ENCODE data around the gene COL6A5.
"Not testable (repeated sequence)": the region's sequence is repeated elsewhere in the genome, so short reads cannot be mapped to it uniquely, and the experiment has no call there.

The COL6A5 gene

GRCh38 chr3:130384476-130385025 lies 39.1 kb downstream of the COL6A5 start:
- no peak for DNase-seq (ENCODE audit: low spot score)

DNA sequence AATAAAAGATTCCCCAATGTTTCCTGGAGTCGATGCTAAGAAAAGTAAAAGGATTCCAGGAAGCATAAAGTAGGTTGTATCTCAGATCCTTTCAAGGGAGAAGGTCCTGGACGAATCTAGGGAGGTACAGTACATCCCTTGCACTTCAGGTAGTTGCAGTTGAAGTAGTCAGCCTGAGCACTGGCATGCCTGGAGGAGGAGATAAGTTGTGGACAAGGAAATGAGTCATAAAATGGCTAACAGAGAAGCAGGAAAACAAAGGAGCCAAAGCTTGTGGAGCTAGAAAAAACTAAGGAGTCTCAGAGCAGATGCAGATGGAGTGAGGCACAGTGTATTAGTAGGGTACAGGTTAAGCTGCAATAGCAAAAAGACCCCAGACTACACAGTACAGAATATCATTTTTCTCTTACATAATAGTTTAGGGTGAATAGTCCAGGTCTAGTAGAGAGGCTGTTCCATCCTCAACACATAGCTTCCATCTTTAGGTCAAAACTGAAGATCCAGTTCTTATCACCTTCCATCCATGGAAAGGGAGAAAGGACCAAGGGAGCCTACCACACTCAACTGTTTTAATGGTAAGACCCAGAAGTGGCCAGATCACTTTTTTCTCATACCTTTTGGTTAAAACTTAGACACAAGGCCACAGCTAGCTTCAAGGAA lies 41.3 kb downstream of the COL6A5 start:
- no peak for DNase-seq (ENCODE audit: low spot score)

DNA sequence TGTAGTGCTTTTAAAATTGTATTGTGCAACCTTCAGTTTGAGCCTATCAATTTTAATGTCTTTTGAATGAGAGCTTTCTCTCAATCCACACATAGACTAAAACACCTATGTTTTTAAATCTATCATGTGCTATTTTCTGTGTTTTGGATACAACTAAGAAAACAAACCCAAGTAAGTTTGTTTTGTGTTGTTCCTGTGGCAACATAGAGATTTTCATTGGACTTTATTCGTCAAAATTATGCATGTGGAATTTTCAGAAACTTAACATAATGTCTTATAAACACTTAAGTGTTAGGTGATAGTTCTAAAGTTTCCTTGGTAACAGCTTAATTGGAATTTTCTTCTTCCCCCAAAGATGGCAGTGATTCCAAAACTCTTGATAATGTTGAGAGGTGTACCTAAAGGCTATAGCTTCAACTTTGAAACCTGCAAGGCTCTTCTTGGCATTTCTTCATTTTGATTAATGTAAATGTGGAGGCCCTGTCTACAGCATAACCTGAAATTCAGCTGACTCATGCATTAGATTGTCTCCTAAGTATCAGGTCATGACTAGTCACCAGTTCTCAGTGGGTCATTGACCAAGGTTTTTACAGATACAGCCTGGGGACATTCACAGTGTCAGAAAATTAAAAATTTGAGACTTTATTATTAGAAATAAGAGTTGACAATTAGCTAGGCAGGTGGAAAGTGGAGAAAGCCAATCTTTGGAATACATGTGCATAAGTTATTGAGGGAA lies 44.4 kb downstream of the COL6A5 start:
- DNase-seq (ENCODE audit: low spot score) = no peak

DNA sequence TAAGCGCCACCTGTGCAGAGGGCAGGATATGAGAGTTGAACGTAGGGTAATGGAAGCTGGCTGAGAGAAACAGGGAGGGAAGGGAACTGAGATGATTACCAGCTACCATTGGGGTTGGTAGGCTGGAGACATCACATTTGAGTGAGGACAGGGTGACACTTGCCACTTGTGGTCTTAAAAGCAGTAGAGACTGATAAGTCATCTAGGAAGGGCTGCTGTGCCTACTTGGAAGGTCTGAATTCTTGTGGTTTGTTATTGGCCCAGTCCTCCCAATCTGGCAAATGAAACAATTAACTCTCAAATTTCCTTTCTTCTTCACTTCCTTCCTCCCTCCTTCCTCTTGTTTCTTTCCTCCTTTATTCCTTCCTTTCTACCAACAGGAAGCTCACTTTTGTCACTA lies 46.8 kb downstream of the COL6A5 start:
- no peak for DNase-seq (ENCODE audit: low spot score)

- no peak for DNase-seq (ENCODE audit: low spot score)
Observed at GRCh38 chr3:130393594-130393993, 48.1 kb downstream of the COL6A5 start.

DNA sequence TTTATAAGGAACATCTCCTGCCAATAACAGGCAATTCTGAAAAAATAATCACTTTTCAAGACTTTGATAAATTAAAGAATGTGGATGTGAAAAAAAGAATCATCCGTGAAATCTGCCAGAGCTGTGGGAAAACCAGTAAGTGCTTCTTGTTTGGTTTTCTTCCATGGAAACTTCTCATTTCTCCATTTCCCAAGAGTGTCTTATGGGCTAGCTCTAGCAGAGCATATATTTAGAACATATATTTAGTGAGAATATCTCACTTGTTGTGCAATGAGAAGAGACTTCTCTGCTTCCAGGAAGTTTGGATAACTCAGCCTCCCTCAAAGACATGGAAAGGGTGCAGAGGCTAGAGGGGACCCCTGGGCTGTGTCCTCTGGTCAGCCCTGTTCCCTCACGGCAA lies 49.9 kb downstream of the COL6A5 start:
- no peak for DNase-seq (ENCODE audit: low spot score)

- no peak for DNase-seq (ENCODE audit: low spot score)
Observed at GRCh38 chr3:130395916-130396315, 50.4 kb downstream of the COL6A5 start.

- DNase-seq (ENCODE audit: low spot score) = no peak
Observed at GRCh38 chr3:130404401-130404800, 58.9 kb downstream of the COL6A5 start.

DNA sequence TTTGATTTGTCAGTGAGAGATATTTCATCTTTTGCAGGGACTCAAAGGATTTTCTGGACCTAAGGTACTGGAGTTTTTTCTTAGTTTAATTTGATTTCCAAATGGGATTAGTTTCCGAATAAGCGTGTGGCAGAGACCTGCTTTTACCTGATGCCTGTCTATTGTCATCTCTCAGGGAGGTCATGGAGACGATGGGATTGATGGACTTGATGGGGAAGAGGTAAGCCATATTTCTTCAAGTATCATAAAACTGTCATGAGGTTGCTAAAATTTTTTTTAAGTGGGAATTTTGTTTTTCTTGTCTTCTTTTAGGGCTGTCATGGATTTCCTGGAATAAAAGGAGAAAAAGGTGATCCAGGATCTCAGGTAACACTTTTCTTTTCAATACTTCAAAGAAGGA lies 60.5 kb downstream of the COL6A5 start:
- DNase-seq (ENCODE audit: low spot score) = no peak

DNA sequence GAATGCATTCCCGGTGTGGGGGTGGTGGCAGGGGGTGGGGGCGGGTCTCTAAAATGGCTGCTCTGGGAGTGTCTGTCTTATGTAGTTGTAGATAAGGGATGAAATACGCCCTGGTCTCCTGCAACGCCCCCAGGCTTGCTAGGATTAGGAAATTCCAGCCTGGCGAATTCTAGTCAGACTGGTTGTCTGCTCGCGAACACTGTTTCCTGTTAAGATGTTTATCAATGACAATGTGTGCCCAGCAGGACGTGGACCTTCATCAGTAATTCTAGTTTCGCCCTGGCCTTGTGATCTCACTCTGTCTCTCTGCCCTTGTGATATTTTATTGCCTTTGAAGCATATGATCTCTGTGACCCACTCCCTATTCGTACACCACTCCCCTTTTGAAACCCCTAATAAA lies 62.8 kb downstream of the COL6A5 start:
- not testable (repeated sequence) for DNase-seq (ENCODE audit: low spot score)

- no peak for DNase-seq (ENCODE audit: low spot score)
Observed at GRCh38 chr3:130411320-130411719, 65.8 kb downstream of the COL6A5 start.

DNA sequence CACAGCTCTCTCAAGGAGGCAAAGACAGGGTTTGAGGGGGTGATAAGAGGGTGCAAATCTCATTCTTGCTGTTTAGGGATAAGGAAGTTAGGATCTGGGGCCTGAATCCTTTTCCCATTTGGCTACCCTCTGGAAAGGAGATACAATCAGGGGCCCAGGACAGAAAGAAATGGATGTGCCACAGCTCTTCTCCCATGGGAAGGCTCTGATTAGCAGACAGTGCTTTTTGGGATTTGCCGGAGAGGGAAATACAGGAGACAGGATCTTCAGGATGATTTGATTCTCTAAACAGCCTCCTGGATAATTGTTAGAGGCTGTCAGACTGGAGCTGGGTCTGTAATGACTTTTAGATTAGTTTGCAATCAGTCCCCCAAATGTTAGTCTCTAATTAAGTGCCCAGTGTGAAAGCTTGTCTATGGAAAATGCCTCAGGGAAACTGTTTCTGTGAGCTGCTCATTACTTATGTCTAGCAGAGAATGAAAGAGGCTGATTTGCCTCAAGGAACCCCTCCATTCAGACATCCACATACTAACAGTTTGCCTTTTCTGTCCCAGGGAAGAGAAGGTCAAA lies 67.6 kb downstream of the COL6A5 start:
- no peak for DNase-seq (ENCODE audit: low spot score)

DNA sequence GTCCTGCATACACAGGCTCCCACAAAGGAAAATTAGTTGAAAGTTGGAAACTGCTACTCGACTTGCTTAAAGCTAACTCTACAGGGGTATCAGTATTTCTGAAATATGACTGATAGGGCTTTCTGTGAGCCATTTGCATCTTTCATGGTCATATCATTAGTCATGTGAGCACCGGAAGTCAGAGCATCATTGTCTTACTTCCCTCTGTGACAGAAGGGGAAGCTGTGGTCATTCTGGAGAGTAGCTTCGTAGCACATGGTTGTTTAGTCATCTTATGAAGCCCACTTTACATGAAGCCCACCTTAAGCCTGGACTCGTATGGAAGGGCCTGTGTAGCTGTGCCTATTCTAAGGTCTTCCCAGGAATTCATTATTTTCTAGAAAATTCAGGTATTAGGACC lies 69.0 kb downstream of the COL6A5 start:
- DNase-seq (ENCODE audit: low spot score) = no peak

- DNase-seq (ENCODE audit: low spot score) = no peak
Observed at GRCh38 chr3:130420466-130420865, 75.0 kb downstream of the COL6A5 start.

GRCh38 chr3:130423064-130423463 lies 77.6 kb downstream of the COL6A5 start:
- DNase-seq (ENCODE audit: low spot score) = no peak

DNA sequence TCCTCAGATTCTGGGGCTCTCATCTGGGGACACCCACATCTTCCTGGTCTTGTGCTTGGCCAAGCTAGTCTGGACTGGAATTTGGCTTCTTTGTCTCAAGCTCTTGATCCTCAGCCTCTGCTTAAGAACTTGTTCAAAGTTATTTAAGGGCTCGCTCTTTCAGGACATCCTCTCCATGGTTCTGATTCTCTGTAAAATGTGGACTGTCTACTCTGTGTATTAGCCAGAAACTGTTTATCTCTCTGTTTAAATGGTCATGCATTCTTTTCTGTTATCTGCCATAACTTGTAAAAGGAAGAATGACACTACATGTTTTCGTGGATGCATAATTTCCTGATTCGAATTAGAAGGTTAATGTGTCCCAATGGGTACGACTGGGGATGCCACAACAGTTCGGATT lies 79.4 kb downstream of the COL6A5 start:
- no peak for DNase-seq (ENCODE audit: low spot score)

DNA sequence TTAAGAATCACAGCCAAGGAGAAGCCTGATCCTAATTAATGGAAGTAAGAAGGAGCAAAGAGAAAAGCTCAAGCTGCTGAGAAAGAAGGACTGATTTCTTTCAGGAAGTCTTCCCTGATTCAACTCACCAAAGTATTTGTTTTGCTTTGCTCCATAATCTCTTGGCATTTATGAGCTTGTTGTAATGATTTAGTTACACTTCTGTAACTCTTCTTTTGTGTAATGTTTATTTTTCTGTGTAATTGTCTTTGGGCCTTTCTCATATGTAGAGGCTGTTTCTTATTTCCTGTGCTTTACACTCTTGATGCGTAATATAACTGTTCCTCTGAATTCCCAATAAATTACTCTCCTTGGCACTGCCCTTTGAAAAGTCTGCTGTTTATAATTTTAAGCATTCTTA lies 80.0 kb downstream of the COL6A5 start:
- DNase-seq (ENCODE audit: low spot score) = no peak

GRCh38 chr3:130426206-130426605 lies 80.7 kb downstream of the COL6A5 start:
- DNase-seq (ENCODE audit: low spot score) = no peak

DNA sequence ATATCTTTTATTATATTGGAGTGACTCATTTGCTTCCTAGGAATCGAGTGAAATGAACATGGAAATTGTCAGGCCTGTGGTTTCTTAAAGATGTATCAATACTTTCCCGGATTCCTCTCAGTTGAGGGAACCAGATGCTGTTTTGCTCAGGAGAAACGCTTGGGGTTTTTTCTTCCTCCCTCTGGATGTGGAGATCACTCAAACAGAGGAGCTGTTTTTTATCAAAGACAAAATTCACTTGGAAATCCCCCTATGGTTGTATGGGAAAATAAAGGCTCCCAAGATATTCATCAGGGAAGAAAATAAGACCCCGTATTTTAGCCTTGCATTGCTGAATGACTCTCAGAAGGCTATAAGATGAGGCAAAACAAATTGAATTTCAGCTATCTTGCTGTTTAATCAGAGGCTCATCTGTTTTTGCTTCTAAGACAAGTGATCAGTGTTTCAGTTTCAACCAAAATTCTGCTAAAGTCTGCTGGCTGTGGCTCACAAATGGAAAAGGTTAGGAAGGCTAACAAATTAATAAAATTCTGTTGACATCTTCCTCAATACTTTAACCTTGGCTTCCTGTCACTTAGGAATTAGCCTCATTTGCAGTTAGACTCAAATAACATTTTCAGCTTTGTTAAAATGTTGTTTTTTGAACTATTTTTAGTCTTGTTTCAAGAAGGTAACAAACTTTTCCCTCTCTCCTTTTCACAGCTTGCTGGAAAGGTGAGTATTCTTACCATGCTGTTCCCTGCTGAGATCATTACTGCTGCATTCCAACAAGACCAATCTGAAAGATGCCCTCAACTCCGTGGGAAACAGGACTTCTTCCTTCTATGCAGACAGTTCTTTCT lies 83.6 kb downstream of the COL6A5 start:
- no peak for DNase-seq (ENCODE audit: low spot score)

DNA sequence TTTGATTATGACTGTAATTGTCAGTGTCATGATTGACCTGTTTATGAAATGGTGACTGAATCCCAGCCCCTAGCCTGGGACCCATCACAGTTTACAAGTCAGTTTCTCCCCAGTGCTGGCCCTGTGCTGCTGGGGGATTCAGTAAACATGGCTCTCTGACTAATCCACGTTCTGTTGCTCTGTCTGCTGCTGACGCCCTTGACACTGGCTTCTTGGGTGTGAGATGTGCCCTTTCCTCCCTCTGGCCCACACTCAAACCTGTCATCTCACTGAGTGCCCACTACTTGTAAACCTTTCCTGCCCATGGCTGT lies 84.2 kb downstream of the COL6A5 start:
- no peak for DNase-seq (ENCODE audit: low spot score)

- DNase-seq (ENCODE audit: low spot score) = no peak
Observed at GRCh38 chr3:130430266-130430665, 84.8 kb downstream of the COL6A5 start.

DNA sequence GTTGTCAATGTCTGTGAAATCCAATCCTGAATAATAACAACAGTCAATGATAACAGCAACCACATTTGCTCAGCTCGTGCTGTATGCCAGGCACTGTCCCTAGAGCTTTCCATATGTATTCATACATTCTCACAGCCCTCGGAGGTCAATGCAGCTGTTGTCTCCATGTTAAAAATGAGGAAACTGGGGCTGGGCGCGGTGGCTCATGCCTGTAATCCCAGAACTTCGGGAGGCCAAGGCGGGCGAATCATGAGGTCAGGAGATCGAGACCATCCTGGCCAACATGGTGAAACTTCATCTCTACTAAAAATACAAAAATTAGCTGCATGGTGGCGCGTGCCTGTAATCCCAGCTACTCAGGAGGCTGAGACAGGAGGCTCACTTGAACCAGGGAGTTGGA lies 86.6 kb downstream of the COL6A5 start:
- not testable (repeated sequence) for DNase-seq (ENCODE audit: low spot score)

- DNase-seq (ENCODE audit: low spot score) = no peak
Observed at GRCh38 chr3:130433306-130433705, 87.8 kb downstream of the COL6A5 start.

Data from putamen (tissue), 1 donor.